Body of pancreas (tissue), 4 donors: ENCODE results near the gene UBR2. TPM values are rescaled to one million over a fixed set of nuclear protein-coding genes. Genes with fewer than 3 reads are reported as not detected.
A peak's percentile ranks its signal among the peaks of the same experiment; 100 is the strongest.

Experiments used
- ATAC-seq: fragments of 150-250 bp; one replicate; pipeline ENCODE4 v1.9.1; 2016
- DNase-seq, 4 donors: peaks; one replicate each; pipeline ENCODE4 v3.0.0-alpha.2; 2019
- H3K27ac ChIP-seq, 4 donors: fragments of 200-600 bp; sonication (generic); 1 replicate in 3 of 4; 2 replicates in 1 of 4; pipeline versions ENCODE4 v1.5.1 to v1.6.1; 2016 to 2019; ENCODE audit warnings: mild to moderate bottlenecking in 1 of 4, mixed read lengths in 1 of 4, moderate library complexity in 1 of 4
- H3K27me3 ChIP-seq, 2 donors: fragments of 200-600 bp; sonication (generic); one replicate each; pipeline ENCODE4 v1.6.0; 2016; ENCODE audit warnings: mild to moderate bottlenecking in 1 of 2
- H3K36me3 ChIP-seq, 2 donors: fragments of 200-600 bp; sonication (generic); replicated peaks in 1 of 2; 2 replicates each; pipeline ENCODE4 v1.5.1; 2016; ENCODE audit warnings: low read depth in 2 of 2; ENCODE audit not compliant: insufficient read depth in 1 of 2
- H3K4me1 ChIP-seq: fragments of 200-600 bp; sonication (generic); one replicate; pipeline ENCODE4 v1.6.0; 2016
- H3K4me3 ChIP-seq, 2 donors: fragments of 200-600 bp; sonication (generic); 1 replicate in 1 of 2; 2 replicates in 1 of 2; pipeline ENCODE4 v1.5.1; 2016 to 2019
- H3K9me3 ChIP-seq, 3 donors: fragments of 200-600 bp; sonication (generic); 1 replicate in 2 of 3; 2 replicates in 1 of 3; pipeline ENCODE4 v1.5.1; 2016
- CTCF ChIP-seq, 7 experiments: fragments of 450-650 bp in 4 of 7; fragments of 200-600 bp in 3 of 7; sonication (generic) in 3 of 7; IDR thresholded peaks; one replicate each; pipeline ENCODE4 v1.5.1; 2016 to 2019; ENCODE audit warnings: antibody characterized with exemption in 7 of 7
- POLR2A ChIP-seq, 3 donors: fragments of 450-650 bp; IDR thresholded peaks; one replicate each; pipeline ENCODE4 v1.6.1; 2016; ENCODE audit warnings: antibody characterized with exemption in 3 of 3, mild to moderate bottlenecking in 2 of 3
- WGBS, 2 donors: methylation state at CpG; one replicate each; pipeline ENCODE4 v1.1.5; 2017; 5-methylcytosine and 5-hydroxymethylcytosine counted together
- intact Hi-C: fragments of 100-400 bp; cut with DNase I; formaldehyde crosslinking; loops from one replicate; pipeline ENCODE4 v1.15.1; 2023
- total RNA-seq, 2 donors: library from RNA; depleted of rRNA; stranded (reverse); fragments of >200 nt; gene quantifications; one replicate each; pipeline ENCODE4 v1.1.0, GENCODE V29; 2016

The UBR2 gene
- total RNA-seq, 2 donors from 2014 or later = 19.4 to 23.9 TPM

GRCh38 chr6:42692137-42692911 is 128.5 kb downstream of the UBR2 start:
- H3K9me3 ChIP-seq = no peaks in the 10 kb centered on the region
- H3K4me1 ChIP-seq = peaks cover 30% of the 10 kb centered on the region
- DNase-seq (no peak), ATAC-seq (no peak)
- H3K36me3 ChIP-seq = peaks cover 0 to 25% of the 10 kb centered on the region in 2 donors
- H3K27me3 ChIP-seq = no peaks in the 10 kb centered on the region
- H3K27ac ChIP-seq = peak overlapping the region in 3 of 4 donors; percentile 9 to 45 (median 38)
- H3K4me3 ChIP-seq = no peak overlapping the region
- WGBS, 2 donors = 82 to 87% methylated on average over 4 of the region's 4 CpGs
- intact Hi-C loops = no loop called here
- TF ChIP-seq POLR2A (IDR thresholded peaks at IDR 0.05) (no peak), CTCF (IDR thresholded peaks at IDR 0.05) (no peak)

GRCh38 chr6:42693725-42694323 is 130.0 kb downstream of the UBR2 start:
- DNase-seq (no peak), ATAC-seq (no peak)
- peaks cover 30% of the 10 kb centered on the region for H3K4me1 ChIP-seq
- H3K36me3 ChIP-seq = peaks cover 0 to 18% of the 10 kb centered on the region in 2 donors
- no peaks in the 10 kb centered on the region for H3K27me3 ChIP-seq
- TF ChIP-seq CTCF (IDR thresholded peaks at IDR 0.05) = no peak
- TF ChIP-seq POLR2A (IDR thresholded peaks at IDR 0.05) = no peak
- intact Hi-C loops = no loop called here
- no peak overlapping the region for H3K4me3 ChIP-seq
- peak overlapping the region in 2 of 4 donors; percentile 14 to 32 for H3K27ac ChIP-seq
- no peaks in the 10 kb centered on the region for H3K9me3 ChIP-seq
- WGBS, 2 donors = 92 to 96% methylated on average over 2 of the region's 2 CpGs

- DNase-seq = no peak
Measured at GRCh38 chr6:42694586-42694985, 130.8 kb downstream of the UBR2 start.

GRCh38 chr6:42696526-42697267 is 132.9 kb downstream of the UBR2 start:
- Histone ChIP-seq H3K4me1 (peaks cover 16% of the 10 kb centered on the region), H3K36me3 (peaks cover 0 to 2% of the 10 kb centered on the region in 2 donors), H3K27ac (no peak overlapping the region), H3K4me3 (no peak overlapping the region), H3K9me3 (no peaks in the 10 kb centered on the region), H3K27me3 (no peaks in the 10 kb centered on the region)
- WGBS, 2 donors = 62 to 70% methylated on average over 7 of the region's 7 CpGs
- DNase-seq (peak in 1 of 4 donors; percentile 15), ATAC-seq (no peak)
- intact Hi-C loops = no loop called here
- TF ChIP-seq CTCF (IDR thresholded peaks at IDR 0.05) = no peak
- no peak for TF ChIP-seq POLR2A (IDR thresholded peaks at IDR 0.05)

More at GRCh38 chr6:42694586-42694985, 130.8 kb downstream of the UBR2 start:
- ATAC-seq = no peak
- Histone ChIP-seq H3K27ac (no peak overlapping the region), H3K27me3 (no peaks in the 10 kb centered on the region), H3K4me1 (peaks cover 30% of the 10 kb centered on the region), H3K9me3 (no peaks in the 10 kb centered on the region), H3K4me3 (no peak overlapping the region), H3K36me3 (peaks cover 0 to 12% of the 10 kb centered on the region in 2 donors)
- WGBS, 2 donors = 74 to 91% methylated on average over 4 of the region's 4 CpGs
- TF ChIP-seq POLR2A (IDR thresholded peaks at IDR 0.05) (no peak), CTCF (IDR thresholded peaks at IDR 0.05) (no peak)
- intact Hi-C loops = no loop called here
